GM18507 (cell line): Measurements from ENCODE around the gene NPEPPS.
"Not testable (repeated sequence)": the region's sequence is repeated elsewhere in the genome, so short reads cannot be mapped to it uniquely, and the experiment has no call there.

Source experiments
- DNase-seq: peaks from one replicate; pipeline ENCODE4 v3.0.0; 2011; ENCODE audit warnings: low read depth; ENCODE audit not compliant: insufficient read length; ENCODE audit errors: extremely low spot score
- FAIRE-seq: peaks from 2 replicates; lab custom pipeline; 2011; peaks lifted over from hg19 to GRCh38; lab: Jason Lieb, UNC

NPEPPS gene

GRCh38 chr17:47530557-47531232, at the start of gene NPEPPS:
TSS of gene NPEPPS (plus strand) at chr17:47531108. CDS start at chr17:47531301, 193 bp downstream.
- FAIRE-seq, result peak; percentile 85

DNA sequence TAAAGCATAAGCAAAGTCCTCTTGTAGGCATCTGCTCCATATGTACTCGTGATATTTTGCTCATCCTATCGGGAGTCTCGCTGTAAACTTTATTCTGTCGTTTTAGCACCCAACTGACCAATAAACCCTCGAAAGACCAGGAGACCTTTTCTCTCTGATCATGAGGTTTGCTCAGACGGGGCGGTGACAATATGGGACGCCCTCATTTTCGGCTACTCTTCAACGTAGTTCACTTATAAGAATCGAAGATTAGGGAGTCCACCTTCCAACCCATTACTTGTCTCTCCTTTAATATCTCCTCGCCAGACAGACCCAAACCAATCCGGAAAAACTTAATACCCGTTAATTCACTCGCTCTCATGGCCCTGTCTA, 39.1 kb upstream of the NPEPPS start:
- not testable (repeated sequence) for FAIRE-seq, DNase-seq

More at GRCh38 chr17:47530557-47531232, at the start of gene NPEPPS:
- peak; percentile 60 for DNase-seq

DNA sequence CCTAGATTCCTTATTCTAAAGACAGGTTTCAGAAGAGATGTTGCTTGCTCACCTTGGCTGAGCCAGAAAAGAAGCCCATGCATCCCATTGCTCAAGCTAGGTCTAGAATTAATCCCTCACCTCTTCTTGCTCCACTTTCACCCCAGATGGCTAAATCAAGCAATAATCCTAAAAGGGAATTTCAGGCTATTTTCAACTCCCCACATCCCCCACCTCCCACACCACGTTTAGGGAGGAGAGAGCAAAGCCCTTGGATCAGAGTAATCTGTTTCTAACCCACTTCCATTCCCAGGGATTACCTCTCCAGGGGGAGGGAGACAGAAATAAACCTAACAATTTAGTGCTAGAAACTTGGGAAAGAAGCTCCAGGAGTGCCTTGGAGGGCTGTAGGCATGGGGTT, 31.8 kb upstream of the NPEPPS start:
- DNase-seq, FAIRE-seq: not testable (repeated sequence)

DNA sequence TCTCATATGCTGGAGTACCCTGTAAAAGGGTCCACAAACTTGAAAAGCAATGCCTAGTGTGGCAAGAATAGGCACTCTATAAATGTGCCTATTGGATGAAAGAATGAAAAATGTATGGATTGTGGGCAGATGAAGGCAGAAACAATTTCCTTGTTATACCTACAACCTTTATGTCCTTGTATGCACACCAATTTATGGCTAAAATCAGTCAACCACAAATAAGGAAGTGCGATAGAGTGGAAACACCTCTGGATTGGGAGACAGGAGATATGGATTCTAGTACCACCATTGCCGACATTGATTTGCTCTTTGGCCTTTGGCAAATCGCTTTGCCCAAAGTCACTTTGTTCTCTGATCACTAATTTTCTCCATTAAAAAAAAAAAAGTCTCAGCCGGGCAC, 31.4 kb upstream of the NPEPPS start:
- not testable (repeated sequence) for FAIRE-seq, DNase-seq

DNA sequence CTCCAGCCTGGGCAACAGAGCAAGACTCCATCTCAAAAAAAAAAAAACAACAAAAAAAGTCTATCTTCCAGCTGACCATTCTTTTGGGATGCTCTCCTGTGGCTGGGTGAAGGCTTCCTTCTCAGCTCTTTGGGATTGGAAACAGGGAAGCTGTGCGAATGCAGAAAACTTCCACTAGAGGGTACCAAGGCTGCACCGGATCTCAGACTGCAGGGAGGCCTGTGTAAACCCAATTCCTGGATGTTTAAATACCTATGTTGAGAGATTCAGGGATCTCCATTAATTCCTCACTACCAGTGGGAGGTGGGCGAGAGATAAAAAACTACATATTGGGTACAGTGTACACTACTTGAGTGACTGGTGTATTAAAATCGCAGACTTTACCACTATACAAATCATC, 30.3 kb upstream of the NPEPPS start:
- FAIRE-seq, result peak; percentile 48
- DNase-seq, result not testable (repeated sequence)

GRCh38 chr17:47502122-47502731, 28.7 kb upstream of the NPEPPS start:
- not testable (repeated sequence) for DNase-seq
- FAIRE-seq, result peak; percentile 76

GRCh38 chr17:47502776-47503455, 28.0 kb upstream of the NPEPPS start:
- not testable (repeated sequence) for DNase-seq, FAIRE-seq

GRCh38 chr17:47511701-47512146, 19.2 kb upstream of the NPEPPS start:
- not testable (repeated sequence) for DNase-seq, FAIRE-seq

DNA sequence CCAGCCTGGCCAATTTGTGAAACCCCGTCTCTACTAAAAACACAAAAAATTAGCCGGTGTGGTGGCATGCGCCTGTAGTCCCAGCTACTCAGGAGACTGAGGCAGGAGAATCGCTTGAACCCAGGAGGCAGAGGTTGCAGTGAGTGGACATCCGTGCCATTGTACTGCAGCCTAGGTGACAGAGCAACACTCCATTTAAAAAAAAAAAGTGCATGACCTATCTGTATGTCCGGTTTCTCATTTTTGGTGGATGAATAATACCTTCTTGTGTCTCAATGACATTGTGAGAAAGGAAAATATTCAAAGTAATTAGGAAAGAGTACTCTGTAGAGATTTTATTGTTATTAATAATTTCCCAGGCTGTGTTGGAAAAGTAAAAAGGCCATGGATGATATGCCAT, 17.6 kb upstream of the NPEPPS start:
- not testable (repeated sequence) for FAIRE-seq, DNase-seq

GRCh38 chr17:47518880-47519279, 12.0 kb upstream of the NPEPPS start:
- not testable (repeated sequence) for FAIRE-seq, DNase-seq

DNA sequence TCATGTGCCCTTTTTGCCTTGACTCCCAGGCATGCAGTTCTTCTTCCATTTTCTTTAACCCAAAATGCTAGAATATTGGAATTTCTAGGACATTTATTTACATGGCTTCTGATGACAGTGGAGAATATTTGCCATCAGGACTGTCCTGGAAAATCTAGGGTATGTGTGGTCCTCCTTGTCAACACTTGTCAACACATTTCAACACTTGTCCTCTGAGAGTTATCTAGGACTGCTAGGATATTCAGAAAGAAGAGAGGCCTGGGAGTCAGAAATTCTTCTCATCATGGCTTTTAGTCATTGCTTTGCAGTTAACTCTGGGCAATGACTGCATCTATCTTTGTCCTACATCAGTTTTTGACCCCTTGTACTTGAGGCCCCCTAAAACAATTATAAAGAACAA, 11.5 kb upstream of the NPEPPS start:
- FAIRE-seq, DNase-seq: not testable (repeated sequence)

GRCh38 chr17:47520279-47520678, 10.6 kb upstream of the NPEPPS start:
- FAIRE-seq, result not testable (repeated sequence)

DNA sequence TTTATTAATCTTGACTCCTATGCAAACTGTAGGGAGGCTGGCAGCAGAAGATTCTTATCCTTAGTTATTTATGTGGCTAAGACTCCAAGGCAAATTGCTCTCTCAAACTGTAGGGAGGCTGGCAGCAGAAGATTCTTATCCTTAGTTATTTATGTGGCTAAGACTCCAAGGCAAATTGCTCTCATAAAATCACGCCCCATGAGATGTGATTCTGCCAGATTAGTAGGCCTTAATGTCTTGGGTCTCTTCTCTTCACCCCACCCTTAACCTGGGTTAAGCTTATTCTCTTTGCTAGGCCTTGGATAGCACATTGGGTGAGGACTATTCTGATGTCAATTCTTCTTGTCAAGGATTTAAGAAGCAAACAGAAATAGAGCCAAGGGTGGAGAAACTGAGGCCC, 9.5 kb upstream of the NPEPPS start:
- FAIRE-seq, DNase-seq: not testable (repeated sequence)

More at GRCh38 chr17:47520279-47520678, 10.6 kb upstream of the NPEPPS start:
- not testable (repeated sequence) for DNase-seq

- FAIRE-seq, DNase-seq: not testable (repeated sequence)
Measured at GRCh38 chr17:47522341-47522740, 8.6 kb upstream of the NPEPPS start.

DNA sequence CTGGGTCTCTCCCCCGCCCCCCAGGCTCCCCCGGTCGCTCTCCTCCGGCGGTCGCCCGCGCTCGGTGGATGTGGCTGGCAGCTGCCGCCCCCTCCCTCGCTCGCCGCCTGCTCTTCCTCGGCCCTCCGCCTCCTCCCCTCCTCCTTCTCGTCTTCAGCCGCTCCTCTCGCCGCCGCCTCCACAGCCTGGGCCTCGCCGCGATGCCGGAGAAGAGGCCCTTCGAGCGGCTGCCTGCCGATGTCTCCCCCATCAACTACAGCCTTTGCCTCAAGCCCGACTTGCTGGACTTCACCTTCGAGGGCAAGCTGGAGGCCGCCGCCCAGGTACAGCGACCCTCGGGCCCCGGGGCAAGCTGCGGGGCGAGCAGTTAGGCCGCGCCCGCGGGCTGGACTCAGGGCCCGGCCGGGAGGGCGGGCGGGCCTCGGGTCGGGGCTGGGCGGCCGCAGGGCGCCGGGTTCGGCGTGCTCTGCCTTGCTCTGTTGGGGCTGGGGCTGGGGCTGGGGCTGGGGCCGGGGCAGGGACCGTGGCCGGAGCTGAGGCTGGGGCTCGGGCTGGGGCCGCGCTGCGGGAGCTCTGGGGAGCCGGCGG, 419 bp downstream of the NPEPPS start:
- DNase-seq, FAIRE-seq: not testable (repeated sequence)

DNA sequence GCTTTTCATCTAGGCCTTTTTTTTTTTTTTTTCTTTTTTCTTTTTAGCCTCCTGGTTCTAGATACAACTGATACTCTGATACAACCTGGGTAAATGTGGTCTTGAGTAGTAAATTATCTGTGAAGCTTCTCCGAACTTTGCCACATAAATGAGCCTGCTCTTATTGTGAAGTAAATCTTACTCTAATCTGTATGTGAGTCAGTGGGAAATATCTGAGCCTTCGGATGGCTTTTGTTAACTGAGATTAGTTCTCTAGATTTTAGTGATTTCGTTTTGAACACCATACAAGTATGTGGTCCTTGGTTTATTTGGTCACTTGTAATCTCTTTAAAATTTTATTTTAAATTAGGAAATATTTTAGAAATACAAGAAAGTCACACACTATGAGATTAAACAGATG, 8.2 kb downstream of the NPEPPS start:
- not testable (repeated sequence) for DNase-seq, FAIRE-seq

GRCh38 chr17:47541676-47542075, 10.8 kb downstream of the NPEPPS start:
- not testable (repeated sequence) for DNase-seq
- FAIRE-seq, result peak; percentile 61

GRCh38 chr17:47544327-47544726, 13.4 kb downstream of the NPEPPS start:
- FAIRE-seq, DNase-seq: not testable (repeated sequence)

- not testable (repeated sequence) for DNase-seq, FAIRE-seq
Measured at GRCh38 chr17:47554733-47555132, 23.8 kb downstream of the NPEPPS start.

DNA sequence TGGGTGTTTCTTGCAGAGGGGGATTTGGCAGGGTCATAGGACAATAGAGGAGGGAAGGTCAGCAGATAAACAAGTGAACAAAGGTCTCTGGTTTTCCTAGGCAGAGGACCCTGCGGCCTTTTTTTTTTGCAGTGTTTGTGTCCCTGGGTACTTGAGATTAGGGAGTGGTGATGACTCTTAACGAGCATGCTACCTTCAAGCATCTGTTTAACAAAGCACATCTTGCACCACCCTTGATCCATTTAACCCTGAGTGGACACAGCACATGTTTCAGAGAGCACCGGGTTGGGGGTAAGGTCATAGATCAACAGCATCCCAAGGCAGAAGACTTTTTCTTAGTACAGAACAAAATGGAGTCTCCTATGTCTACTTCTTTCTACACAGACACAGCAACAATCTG, 25.2 kb downstream of the NPEPPS start:
- not testable (repeated sequence) for DNase-seq, FAIRE-seq
